PC-9 (cell line): ENCODE results near the gene ADIRF. TPM values are rescaled to one million over a fixed set of nuclear protein-coding genes. Genes with fewer than 3 reads are reported as not detected.
A peak's percentile ranks its signal among the peaks of the same experiment; 100 is the strongest.

Source experiments
- BruUV-seq: library from RNA; stranded (reverse); fragments of 400-500 nt; replicated peaks from 2 replicates; lab custom pipeline; 2021; lab: Mats Ljungman, UMichigan
- CTCF ChIA-PET: fragments of 300-600 bp; sonication (Branson Sonifier 250); formaldehyde crosslinking; loops from one replicate; lab custom pipeline; 2022; ENCODE audit warnings: antibody characterized with exemption; lab: Charles Lee
- POLR2A ChIA-PET: fragments of 300-600 bp; sonication (Branson Sonifier 250); formaldehyde crosslinking; loops from one replicate; lab custom pipeline; 2022; ENCODE audit warnings: antibody characterized with exemption; ENCODE audit not compliant: unreplicated experiment; lab: Charles Lee
- DNase-seq, 2 experiments: peaks; one replicate each; pipeline versions ENCODE4 v3.0.0 to v3.0.0-alpha.2; 2015 to 2022; ENCODE audit warnings: mixed read lengths in 1 of 2
- H2AFZ ChIP-seq: fragments of 200-600 bp; sonication (generic); 2 replicates; pipeline ENCODE4 v1.8.1; 2017; ENCODE audit warnings: antibody characterized with exemption
- H3F3A ChIP-seq: fragments of 200-600 bp; sonication (generic); 2 replicates; pipeline ENCODE4 v1.8.1; 2017; ENCODE audit warnings: antibody characterized with exemption, mild to moderate bottlenecking, low read depth; ENCODE audit not compliant: insufficient read depth
- H3K27ac ChIP-seq: fragments of 200-600 bp; sonication (generic); 2 replicates; pipeline ENCODE4 v1.6.1; 2016; ENCODE audit warnings: mixed run types
- H3K27me3 ChIP-seq: fragments of 200-600 bp; sonication (generic); 2 replicates; pipeline ENCODE4 v1.6.1; 2016; ENCODE audit warnings: low read depth, mixed run types; ENCODE audit not compliant: insufficient read depth
- H3K36me3 ChIP-seq: fragments of 200-600 bp; sonication (generic); 2 replicates; pipeline ENCODE4 v1.6.1; 2016; ENCODE audit warnings: low read depth, mixed run types
- H3K4me1 ChIP-seq: fragments of 200-600 bp; sonication (generic); replicated peaks from 2 replicates; pipeline ENCODE4 v1.6.1; 2016; ENCODE audit warnings: mixed run types; ENCODE audit not compliant: insufficient read depth
- H3K4me2 ChIP-seq: fragments of 200-600 bp; sonication (generic); 2 replicates; pipeline ENCODE4 v1.6.1; 2017; ENCODE audit warnings: mixed run types
- H3K4me3 ChIP-seq: fragments of 200-600 bp; sonication (generic); 2 replicates; pipeline ENCODE4 v1.6.1; 2016; ENCODE audit warnings: mixed run types
- H3K79me2 ChIP-seq: fragments of 200-600 bp; sonication (generic); 2 replicates; pipeline ENCODE4 v1.6.1; 2017; ENCODE audit warnings: low read depth, mixed run types
- H3K9me2 ChIP-seq: fragments of 200-600 bp; sonication (generic); 2 replicates; pipeline ENCODE4 v1.8.1; 2017; ENCODE audit warnings: mild to moderate bottlenecking; ENCODE audit not compliant: insufficient read depth
- H3K9me3 ChIP-seq: fragments of 200-600 bp; sonication (generic); 2 replicates; pipeline ENCODE4 v1.8.1; 2016; ENCODE audit warnings: low read depth; ENCODE audit not compliant: insufficient read depth
- H4K20me1 ChIP-seq: fragments of 200-600 bp; sonication (generic); 2 replicates; pipeline ENCODE4 v1.8.1; 2017; ENCODE audit not compliant: insufficient read depth
- CTCF ChIP-seq: fragments of 200-600 bp; sonication (generic); conservative IDR thresholded peaks from 2 replicates; pipeline ENCODE4 v1.6.1; 2017; ENCODE audit warnings: mixed run types, antibody characterized with exemption, mild to moderate bottlenecking, moderate library complexity
- EZH2 ChIP-seq: fragments of 200-600 bp; sonication (generic); IDR thresholded peaks from 2 replicates; pipeline ENCODE4 v1.8.0; 2017; ENCODE audit warnings: antibody characterized with exemption, low read depth
- intact Hi-C: fragments of 100-400 bp; cut with micrococcal nuclease; formaldehyde crosslinking; loops from one replicate; pipeline ENCODE4 v1.10.0; 2022; ENCODE audit not compliant: unreplicated experiment
- total RNA-seq: library from RNA; stranded (reverse); gene quantifications from 2 replicates; pipeline ENCODE4 v1.2.3, GENCODE V29; 2021

ADIRF gene
- total RNA-seq, 1 experiment from 2014 or later, result 51.0 TPM

GRCh38 chr10:86964847-86965190, 3.5 kb upstream of the ADIRF start:
- CTCF ChIA-PET, result interaction anchor here (0.7 kb wide), 1 partner anchor 218 kb away, joined by 3 read pairs; no protein-coding TSS in a partner anchor
- intact Hi-C loops, result loop anchor here (5.0 kb wide), 1 partner anchor 253 kb away; no protein-coding TSS in a partner anchor
- no peak for DNase-seq
- Histone ChIP-seq H3K27me3 (no peaks in the 10 kb centered on the region), H3K79me2 (peaks cover 22% of the 10 kb centered on the region), H2AFZ (no peak overlapping the region), H3K4me2 (no peak overlapping the region), H4K20me1 (no peaks in the 10 kb centered on the region), H3K4me1 (peaks cover 50% of the 10 kb centered on the region), H3K4me3 (no peak overlapping the region), H3F3A (peaks cover 20% of the 10 kb centered on the region), H3K9me3 (no peaks in the 10 kb centered on the region), H3K36me3 (no peaks in the 10 kb centered on the region), H3K9me2 (no peaks in the 10 kb centered on the region), H3K27ac (no peak overlapping the region)
- no TSS peak for BruUV-seq
- POLR2A ChIA-PET, result no interaction called here
- no peak for TF ChIP-seq CTCF
- TF ChIP-seq EZH2, result no peak

GRCh38 chr10:86965986-86966654, 2.2 kb upstream of the ADIRF start:
- CTCF ChIA-PET, result interaction anchor here (0.7 kb wide), 1 partner anchor 26 kb away, joined by 6 read pairs; no protein-coding TSS in a partner anchor
- Histone ChIP-seq H3F3A (peaks cover 18% of the 10 kb centered on the region), H2AFZ (no peak overlapping the region), H3K9me3 (no peaks in the 10 kb centered on the region), H3K79me2 (peaks cover 27% of the 10 kb centered on the region), H3K9me2 (no peaks in the 10 kb centered on the region), H3K4me3 (no peak overlapping the region), H3K4me2 (peak overlapping the region; percentile 10; the same call in 1 of the 2 replicates), H4K20me1 (no peaks in the 10 kb centered on the region), H3K27me3 (no peaks in the 10 kb centered on the region), H3K4me1 (peaks cover 44% of the 10 kb centered on the region), H3K27ac (no peak overlapping the region), H3K36me3 (no peaks in the 10 kb centered on the region)
- BruUV-seq, result no TSS peak
- TF ChIP-seq CTCF, result no peak
- TF ChIP-seq EZH2, result no peak
- POLR2A ChIA-PET, result no interaction called here
- no peak for DNase-seq
- intact Hi-C loops, result no loop called here

- peaks cover 42% of the 10 kb centered on the region for H3K4me1 ChIP-seq
Observed at GRCh38 chr10:86967481-86967941, 771 bp upstream of the ADIRF start.

More at GRCh38 chr10:86967481-86967941, 771 bp upstream of the ADIRF start:
- Histone ChIP-seq H3F3A (peaks cover 27% of the 10 kb centered on the region), H3K4me2 (peak overlapping the region; percentile 95), H3K27me3 (no peaks in the 10 kb centered on the region), H4K20me1 (no peaks in the 10 kb centered on the region), H3K36me3 (no peaks in the 10 kb centered on the region), H3K27ac (no peak overlapping the region), H3K9me3 (no peaks in the 10 kb centered on the region), H3K9me2 (no peaks in the 10 kb centered on the region), H3K79me2 (peaks cover 27% of the 10 kb centered on the region), H3K4me3 (peak overlapping the region; percentile 81; the same call in 1 of the 2 replicates), H2AFZ (no peak overlapping the region)
- CTCF ChIA-PET, result interaction anchor here (0.5 kb wide), 1 partner anchor 72 kb away, joined by 4 read pairs; no protein-coding TSS in a partner anchor
- no peak for DNase-seq
- POLR2A ChIA-PET, result no interaction called here
- TF ChIP-seq CTCF (no peak), EZH2 (no peak)
- BruUV-seq, result no TSS peak
- intact Hi-C loops, result no loop called here
